Stomach (tissue), 9 donors: ENCODE data around the gene INPP5A. TPM values are rescaled to one million over a fixed set of nuclear protein-coding genes. Genes with fewer than 3 reads are reported as not detected.

Experiments used
- DNase-seq, 2 donors: peaks; one replicate each; pipeline versions ENCODE4 v3.0.0 to v3.0.0-alpha.2; 2013 to 2019
- H3K27ac ChIP-seq, 5 donors: fragments of 200-600 bp in 4 of 5; sonication (generic) in 4 of 5; one replicate each; pipeline ENCODE4 v1.5.1; 2013 to 2019; ENCODE audit warnings: mild to moderate bottlenecking in 1 of 5, moderate library complexity in 1 of 5
- H3K27me3 ChIP-seq, 3 donors: fragments of 200-600 bp; sonication (generic); one replicate each; pipeline ENCODE4 v1.5.1; 2017 to 2019; ENCODE audit warnings: mixed run types in 1 of 3
- H3K36me3 ChIP-seq, 4 donors: fragments of 200-600 bp; sonication (generic); 1 replicate in 3 of 4; 2 replicates in 1 of 4; pipeline ENCODE4 v1.5.1; 2016 to 2019
- H3K4me1 ChIP-seq, 4 donors: fragments of 200-600 bp; sonication (generic); one replicate each; pipeline ENCODE4 v1.5.1; 2016 to 2019
- H3K4me3 ChIP-seq, 4 donors: fragments of 200-600 bp; sonication (generic) in 3 of 4; one replicate each; pipeline ENCODE4 v1.5.1; 2016 to 2019; ENCODE audit warnings: mild to moderate bottlenecking in 1 of 4
- H3K9me3 ChIP-seq, 4 donors: fragments of 200-600 bp; sonication (generic); one replicate each; pipeline ENCODE4 v1.5.1; 2016 to 2019
- EP300 ChIP-seq: sonication (generic); formaldehyde crosslinking; IDR thresholded peaks from one replicate; pipeline ENCODE4 v1.6.1; 2017; ENCODE audit warnings: antibody characterized with exemption
- POLR2A ChIP-seq, 4 donors: fragments of 450-650 bp; IDR thresholded peaks; one replicate each; pipeline ENCODE4 v1.6.1; 2016; ENCODE audit warnings: antibody characterized with exemption in 4 of 4, control low read depth in 2 of 4, mild to moderate bottlenecking in 1 of 4, moderate library complexity in 1 of 4
- POLR2AphosphoS5 ChIP-seq, 3 donors: sonication (generic); formaldehyde crosslinking; IDR thresholded peaks; one replicate each; pipeline ENCODE4 v1.6.1; 2016; ENCODE audit warnings: antibody characterized with exemption in 3 of 3
- WGBS, 5 donors: extraction: QIAGEN DNeasy Blood & Tissue Kit in 3 of 5; methylation state at CpG; one replicate each; pipeline versions ENCODE4 v1.1.5 to v1.1.7; 2013 to 2018; 5-methylcytosine and 5-hydroxymethylcytosine counted together
- intact Hi-C: fragments of 100-400 bp; cut with DNase I; formaldehyde crosslinking; loops from one replicate; pipeline ENCODE4 v1.15.1; 2023; ENCODE audit warnings: low total_unique reads
- polyA plus RNA-seq, 3 donors: library from polyadenylated mRNA; stranded (reverse); fragments of 200-250 nt; gene quantifications; one replicate each; pipeline ENCODE4 v1.2.3, GENCODE V29; 2013
- total RNA-seq, 5 donors: library from RNA; depleted of rRNA; stranded (reverse); fragments of >200 nt; gene quantifications; one replicate each; pipeline versions ENCODE4 v1.1.0 to v1.2.3, GENCODE V29; 2014 to 2016
- TF ChIP-seq, protein P1 (sequence below), 7 experiments: fragments of 450-650 bp in 4 of 7; fragments of 200-600 bp in 3 of 7; sonication (generic) in 3 of 7; IDR thresholded peaks; one replicate each; pipeline ENCODE4 v1.5.1; 2016 to 2019; ENCODE audit warnings: antibody characterized with exemption in 7 of 7, control low read depth in 2 of 7, mild to moderate bottlenecking in 1 of 7
- donor health status: healthy with polysubstance abuse.
- donor health status: Bipolar disorder and iron deficiency.
- donor health status: healthy.

Gene INPP5A
- total and polyA plus RNA-seq, 8 donors: 17.2 to 72.3 (median 31.0) TPM

DNA sequence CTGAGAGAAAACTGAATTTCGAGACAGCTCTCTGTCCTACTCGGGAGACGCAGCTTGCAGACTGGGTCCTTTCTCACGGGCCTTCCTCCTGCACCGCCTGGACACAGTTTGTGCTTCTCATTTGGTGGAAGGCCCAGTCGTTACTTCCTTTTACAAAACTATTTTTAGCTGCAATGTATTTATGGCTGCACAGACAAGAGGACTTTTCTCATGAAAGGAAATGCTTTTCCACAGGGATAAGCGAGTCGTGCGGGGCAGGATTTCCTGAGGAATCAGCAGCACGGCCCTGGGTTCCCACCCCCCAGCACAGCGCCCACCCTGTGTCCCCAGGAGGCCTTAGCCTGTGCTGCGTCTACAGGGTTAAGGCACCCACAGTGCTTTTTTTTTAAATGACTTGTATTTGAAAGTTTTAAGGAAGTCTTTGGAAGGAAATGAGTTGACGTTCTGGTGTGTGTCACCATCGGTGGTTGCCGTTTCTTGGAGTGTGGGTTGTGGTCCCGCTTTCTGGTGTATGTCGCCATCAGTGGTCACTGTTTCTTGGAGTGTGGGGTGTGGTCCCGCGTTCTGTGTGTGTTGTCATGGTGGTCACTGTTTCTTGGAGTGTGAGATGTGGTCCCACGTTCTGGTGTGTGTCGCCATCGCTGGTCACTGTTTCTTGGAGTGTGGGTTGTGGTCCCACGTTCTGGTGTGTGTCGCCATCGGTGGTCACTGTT, 50.9 kb downstream of the INPP5A start:
- peak in 1 of 2 donors; percentile 74 for DNase-seq
- H3K36me3 ChIP-seq: no peaks in the 10 kb centered on the region
- intact Hi-C loops: no loop called here
- H3K4me1 ChIP-seq: peaks cover 65 to 99% (median 89%) of the 10 kb centered on the region in 4 donors
- TF ChIP-seq, protein P1, sequence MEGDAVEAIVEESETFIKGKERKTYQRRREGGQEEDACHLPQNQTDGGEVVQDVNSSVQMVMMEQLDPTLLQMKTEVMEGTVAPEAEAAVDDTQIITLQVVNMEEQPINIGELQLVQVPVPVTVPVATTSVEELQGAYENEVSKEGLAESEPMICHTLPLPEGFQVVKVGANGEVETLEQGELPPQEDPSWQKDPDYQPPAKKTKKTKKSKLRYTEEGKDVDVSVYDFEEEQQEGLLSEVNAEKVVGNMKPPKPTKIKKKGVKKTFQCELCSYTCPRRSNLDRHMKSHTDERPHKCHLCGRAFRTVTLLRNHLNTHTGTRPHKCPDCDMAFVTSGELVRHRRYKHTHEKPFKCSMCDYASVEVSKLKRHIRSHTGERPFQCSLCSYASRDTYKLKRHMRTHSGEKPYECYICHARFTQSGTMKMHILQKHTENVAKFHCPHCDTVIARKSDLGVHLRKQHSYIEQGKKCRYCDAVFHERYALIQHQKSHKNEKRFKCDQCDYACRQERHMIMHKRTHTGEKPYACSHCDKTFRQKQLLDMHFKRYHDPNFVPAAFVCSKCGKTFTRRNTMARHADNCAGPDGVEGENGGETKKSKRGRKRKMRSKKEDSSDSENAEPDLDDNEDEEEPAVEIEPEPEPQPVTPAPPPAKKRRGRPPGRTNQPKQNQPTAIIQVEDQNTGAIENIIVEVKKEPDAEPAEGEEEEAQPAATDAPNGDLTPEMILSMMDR (IDR thresholded peaks at IDR 0.05): no peak
- no peak for TF ChIP-seq POLR2A (IDR thresholded peaks at IDR 0.05)
- no peak for TF ChIP-seq EP300
- TF ChIP-seq POLR2AphosphoS5 (IDR thresholded peaks at IDR 0.05): no peak
- no peak overlapping the region for H3K4me3 ChIP-seq
- H3K9me3 ChIP-seq: no peaks in the 10 kb centered on the region
- peak overlapping the region; percentile 47 to 85 (median 80) for H3K27ac ChIP-seq
- WGBS, 5 donors: 31 to 60% (median 47%) methylated on average over 25 of the region's 25 CpGs
- H3K27me3 ChIP-seq: no peaks in the 10 kb centered on the region

DNA sequence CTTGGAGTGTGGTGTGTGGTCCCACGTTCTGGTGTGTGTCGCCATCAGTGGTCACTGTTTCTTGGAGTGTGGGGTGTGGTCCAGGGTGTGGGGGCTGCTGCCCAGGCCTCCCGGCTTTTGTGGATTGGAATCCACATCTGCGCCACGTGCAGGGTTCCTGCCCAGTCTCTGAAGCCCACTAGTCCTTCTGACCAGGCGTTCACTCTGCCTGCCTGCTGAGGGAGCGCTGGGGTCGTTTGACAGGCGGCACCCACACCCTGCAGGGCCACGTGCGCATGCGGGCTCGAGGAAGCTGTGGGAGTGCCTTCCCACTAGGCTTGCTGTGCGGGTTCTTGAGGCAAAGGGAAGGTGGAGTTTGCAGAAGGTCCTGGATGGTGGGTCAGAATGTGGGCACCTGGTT, 51.4 kb downstream of the INPP5A start:
- peaks cover 70 to 99% (median 86%) of the 10 kb centered on the region in 4 donors for H3K4me1 ChIP-seq
- H3K4me3 ChIP-seq: no peak overlapping the region
- TF ChIP-seq EP300: no peak
- TF ChIP-seq POLR2A (IDR thresholded peaks at IDR 0.05): no peak
- TF ChIP-seq POLR2AphosphoS5 (IDR thresholded peaks at IDR 0.05): no peak
- no peak for DNase-seq
- H3K36me3 ChIP-seq: no peaks in the 10 kb centered on the region
- intact Hi-C loops: no loop called here
- no peaks in the 10 kb centered on the region for H3K9me3 ChIP-seq
- 71 to 93% (median 79%) methylated on average over 10 to 14 of the region's 14 CpGs for WGBS, 5 donors
- H3K27me3 ChIP-seq: no peaks in the 10 kb centered on the region
- peak overlapping the region; percentile 47 to 85 (median 80) for H3K27ac ChIP-seq

DNA sequence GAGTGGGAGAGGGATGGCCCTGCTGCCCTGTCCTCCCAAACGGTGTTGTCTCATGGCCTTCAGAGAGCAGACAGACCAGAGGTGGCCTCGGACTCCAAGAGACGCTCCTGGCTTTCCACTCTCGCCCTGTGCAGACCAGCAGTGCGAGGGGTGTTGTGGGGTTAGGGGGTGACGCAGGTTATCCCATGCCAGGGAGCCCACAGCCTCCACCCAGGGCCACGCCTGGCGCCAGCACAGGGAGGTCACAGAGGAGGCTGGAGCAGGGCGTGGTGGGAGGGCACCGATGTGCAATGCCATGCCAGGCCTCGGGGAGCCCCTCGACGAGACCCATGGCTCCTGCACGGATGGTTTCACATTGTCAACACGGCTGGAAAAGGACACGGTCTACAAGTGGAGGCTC, 52.1 kb downstream of the INPP5A start:
- Histone ChIP-seq H3K4me3 (no peak overlapping the region), H3K36me3 (no peaks in the 10 kb centered on the region), H3K27me3 (no peaks in the 10 kb centered on the region), H3K4me1 (peaks cover 73 to 100% (median 87%) of the 10 kb centered on the region in 4 donors), H3K9me3 (no peaks in the 10 kb centered on the region), H3K27ac (peak overlapping the region in 4 of 5 donors; percentile 67 to 85 (median 80))
- 90 to 95% (median 92%) methylated on average over 10 to 16 of the region's 16 CpGs for WGBS, 5 donors
- intact Hi-C loops: no loop called here
- no peak for DNase-seq
- no peak for TF ChIP-seq EP300
- TF ChIP-seq, protein P1 (IDR thresholded peaks at IDR 0.05): no peak
- no peak for TF ChIP-seq POLR2A (IDR thresholded peaks at IDR 0.05)
- no peak for TF ChIP-seq POLR2AphosphoS5 (IDR thresholded peaks at IDR 0.05)

DNA sequence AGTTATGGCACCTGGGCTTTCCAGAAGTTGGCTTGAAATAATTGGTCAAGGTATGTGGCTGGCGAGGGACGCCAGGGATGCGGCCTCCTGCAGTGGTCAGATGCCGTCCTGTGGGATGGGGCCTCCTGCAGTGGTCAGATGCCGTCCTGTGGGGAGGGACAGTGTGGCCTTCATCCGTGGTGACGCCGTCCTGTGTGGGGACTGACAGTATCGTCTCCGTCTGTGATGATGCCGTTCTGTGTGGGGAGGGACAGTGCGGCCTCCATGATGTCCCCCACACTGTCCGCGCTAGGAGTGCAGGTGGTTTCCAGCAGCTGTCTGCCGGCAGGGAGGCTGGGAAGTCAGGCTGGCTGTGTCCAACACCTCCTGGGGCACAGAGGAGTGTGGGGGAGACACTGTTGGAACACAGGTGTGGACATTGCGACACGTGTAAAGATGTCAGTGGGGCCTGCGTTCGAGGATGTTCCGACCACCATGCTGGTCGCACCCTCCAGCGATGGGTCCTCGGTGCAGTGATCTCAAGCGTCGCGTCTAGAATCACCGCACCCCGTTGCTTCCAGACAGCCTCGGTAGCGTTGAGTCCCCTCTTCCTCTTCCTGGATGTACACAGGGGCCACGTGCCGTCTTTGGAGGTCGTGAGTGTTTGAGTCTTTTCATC, 52.6 kb downstream of the INPP5A start:
- Histone ChIP-seq H3K27ac (peak overlapping the region; percentile 79 to 85 (median 81)), H3K36me3 (no peaks in the 10 kb centered on the region), H3K4me3 (no peak overlapping the region), H3K27me3 (no peaks in the 10 kb centered on the region), H3K9me3 (no peaks in the 10 kb centered on the region), H3K4me1 (peaks cover 73 to 100% (median 89%) of the 10 kb centered on the region in 4 donors)
- no peak for TF ChIP-seq POLR2A (IDR thresholded peaks at IDR 0.05)
- no peak for TF ChIP-seq EP300
- TF ChIP-seq POLR2AphosphoS5 (IDR thresholded peaks at IDR 0.05): no peak
- TF ChIP-seq, protein P1 (IDR thresholded peaks at IDR 0.05): no peak
- intact Hi-C loops: no loop called here
- 93 to 96% (median 94%) methylated on average over 20 to 33 of the region's 33 CpGs for WGBS, 5 donors
- DNase-seq: no peak
